Erythroblast (primary cell): ENCODE data around the gene CCNY.

ENCODE experiments used
- DNase-seq, 2 experiments: peaks; one replicate each; lab custom pipeline; 2025; lab: John Stamatoyannopoulos, UW
- GATA1 ChIP-seq: IDR thresholded peaks from 2 replicates; pipeline ENCODE4 v1.6.1; 2011; ENCODE audit warnings: low read depth, mild to moderate bottlenecking, control low read depth, low read length, moderate library complexity
- POLR2A ChIP-seq: IDR thresholded peaks from 2 replicates; pipeline ENCODE4 v1.6.1; 2011; ENCODE audit warnings: mild to moderate bottlenecking, low read length

The CCNY gene

GRCh38 chr10:35438718-35439571, 102.6 kb downstream of the CCNY start:
- DNase-seq, result no peak
- TF ChIP-seq GATA1 (no peak), POLR2A (no peak)

DNA sequence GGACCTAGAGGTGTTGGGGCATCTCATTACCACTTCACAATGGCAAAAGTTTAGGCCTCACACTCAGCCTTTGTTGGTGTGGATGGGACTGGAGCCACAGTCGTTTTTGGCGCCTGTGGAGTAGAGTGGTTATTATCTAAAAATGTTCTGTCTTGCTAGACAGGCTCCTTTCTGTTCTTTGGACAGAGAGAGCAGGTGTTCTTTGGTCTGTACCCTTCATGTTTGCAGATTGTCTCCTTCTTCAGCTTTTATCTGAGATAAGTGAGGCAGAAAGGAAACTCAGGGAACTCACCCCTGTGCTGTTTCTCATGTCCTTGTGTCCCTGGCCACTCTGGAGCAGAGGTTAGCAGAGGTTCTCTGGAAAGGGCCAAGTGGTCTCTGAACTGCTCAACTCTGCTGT, 103.7 kb downstream of the CCNY start:
- DNase-seq, result no peak
- TF ChIP-seq GATA1 (no peak), POLR2A (no peak)

DNA sequence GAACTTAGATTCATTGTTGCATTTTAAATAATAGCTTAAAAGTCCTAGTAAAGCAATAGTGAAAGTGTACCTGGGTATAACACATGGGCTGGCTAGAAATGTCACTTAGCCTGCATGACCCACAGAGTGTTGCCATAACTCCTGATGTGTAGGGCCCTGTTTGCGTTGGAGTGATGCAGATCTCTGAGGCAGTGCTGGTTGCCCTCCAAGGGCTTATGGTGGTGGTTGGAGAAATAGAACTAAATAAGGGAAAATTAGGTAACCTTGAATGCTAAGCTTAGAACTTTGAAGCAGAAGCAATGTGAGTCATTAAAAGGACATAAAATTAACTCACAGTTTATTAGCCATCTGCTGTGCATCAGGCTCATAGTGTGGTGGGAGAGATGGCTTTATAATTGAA, 105.7 kb downstream of the CCNY start:
- TF ChIP-seq POLR2A (no peak), GATA1 (no peak)
- no peak for DNase-seq

- TF ChIP-seq GATA1, result no peak
- no peak for TF ChIP-seq POLR2A
Measured at GRCh38 chr10:35442592-35442991, 106.3 kb downstream of the CCNY start.

GRCh38 chr10:35443858-35444257, 107.5 kb downstream of the CCNY start:
- TF ChIP-seq GATA1 (no peak), POLR2A (no peak)
- no peak for DNase-seq

More at GRCh38 chr10:35442592-35442991, 106.3 kb downstream of the CCNY start:
- DNase-seq, result no peak

DNA sequence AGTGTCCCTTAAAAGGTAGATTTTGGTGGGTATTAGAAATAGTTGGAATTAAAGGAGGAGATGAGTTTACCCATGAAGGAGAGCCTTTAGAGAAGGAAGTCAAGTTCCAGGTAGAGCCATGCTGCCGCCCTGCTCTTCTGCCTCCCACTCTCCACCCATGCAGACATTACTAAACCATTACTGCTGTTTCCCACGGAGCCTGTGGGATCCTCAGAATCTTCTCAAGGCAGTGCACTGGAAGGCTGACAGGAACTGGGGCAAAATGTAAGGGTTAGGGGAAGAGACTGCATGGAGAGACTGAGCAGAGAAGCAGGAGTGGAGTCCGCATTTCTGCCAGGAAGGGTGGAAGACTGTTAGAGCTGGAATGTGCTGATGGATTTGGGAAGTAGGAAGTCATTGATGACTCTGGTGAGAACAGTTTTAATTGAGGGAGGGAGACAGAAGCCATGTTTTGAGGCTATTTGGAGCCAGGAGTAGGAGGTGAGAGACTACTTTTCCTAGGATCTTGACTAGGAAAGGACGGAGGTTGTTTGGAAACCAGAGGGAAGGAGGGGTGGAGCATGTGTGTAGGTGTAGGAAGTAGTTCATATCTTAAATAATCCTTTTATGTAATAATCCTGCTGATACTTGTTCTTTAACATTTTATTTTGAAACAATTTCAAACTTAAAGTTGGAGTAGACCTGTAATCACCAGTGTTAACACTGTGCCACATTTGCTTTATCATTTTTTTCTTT, 109.0 kb downstream of the CCNY start:
- no peak for DNase-seq
- TF ChIP-seq POLR2A (no peak), GATA1 (no peak)

DNA sequence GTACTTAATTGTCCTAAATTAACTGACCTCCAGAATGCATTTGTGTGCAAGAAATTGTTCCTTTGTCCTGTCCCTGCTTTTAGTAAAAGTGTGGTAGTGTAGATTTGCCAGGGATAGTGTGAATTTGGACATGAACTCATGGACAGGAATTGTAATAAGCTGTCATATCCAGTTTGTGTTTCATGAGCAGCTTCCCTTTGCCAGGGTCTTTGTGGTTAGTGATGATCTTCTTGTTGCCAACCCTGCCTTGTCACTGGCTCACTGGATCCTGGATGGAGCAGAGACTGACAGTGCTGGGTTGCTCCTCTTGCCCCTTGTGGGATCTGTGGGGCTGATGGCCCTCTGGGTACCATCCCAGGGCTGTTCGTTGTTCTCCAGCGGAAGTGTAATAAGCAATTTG, 110.1 kb downstream of the CCNY start:
- TF ChIP-seq POLR2A, result no peak
- TF ChIP-seq GATA1, result no peak
- DNase-seq, result no peak

GRCh38 chr10:35447693-35448407, 111.5 kb downstream of the CCNY start:
- TF ChIP-seq GATA1, result no peak
- no peak for TF ChIP-seq POLR2A

DNA sequence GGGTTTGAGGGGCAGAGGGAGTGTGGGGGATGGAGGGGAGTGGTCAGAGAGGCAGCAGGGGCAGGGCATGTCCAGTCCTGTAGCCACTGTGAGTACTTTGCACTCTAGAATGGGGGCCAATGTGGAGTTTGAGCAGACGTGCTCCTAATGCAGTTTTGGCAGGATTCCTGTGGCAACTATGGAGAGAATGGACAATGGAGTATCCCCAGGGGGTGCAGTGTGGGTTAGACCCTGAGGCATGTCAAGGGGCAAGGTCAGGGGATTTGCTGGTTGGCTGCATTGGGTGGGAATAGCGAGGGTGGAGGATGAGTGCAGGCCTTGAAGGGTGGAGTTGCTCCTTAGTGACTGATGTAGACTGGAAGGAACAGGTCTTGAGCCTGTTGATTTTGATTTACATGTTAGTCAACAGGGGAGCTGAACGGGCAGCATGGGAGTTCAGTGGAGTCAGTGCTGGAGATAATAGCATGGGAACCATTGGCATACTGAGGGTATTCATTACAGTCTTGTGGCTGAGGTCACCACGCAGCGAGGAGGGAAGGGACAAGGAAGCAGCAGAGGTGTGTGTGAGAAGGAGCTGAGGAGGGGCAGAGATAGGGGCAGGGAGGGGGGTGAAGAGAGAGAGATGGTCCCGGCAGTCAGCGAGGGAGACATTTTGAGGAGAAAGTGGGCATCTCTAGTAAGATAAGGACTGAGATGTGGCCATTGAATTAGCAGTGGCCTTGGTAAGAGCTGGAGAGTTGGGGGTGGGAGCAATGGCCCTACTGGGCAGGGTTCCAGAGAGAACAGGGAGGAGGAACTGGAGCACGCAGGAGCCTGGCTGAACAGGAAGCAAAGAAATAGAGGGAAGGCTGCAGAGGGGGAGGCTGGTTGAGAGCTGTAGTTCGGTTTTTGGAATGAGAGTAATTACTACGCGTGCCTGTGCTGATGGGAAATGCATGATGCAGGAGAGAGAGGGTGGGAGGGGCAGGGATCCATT, 112.7 kb downstream of the CCNY start:
- DNase-seq, result peak; percentile 7 to 13
- TF ChIP-seq GATA1 (no peak), POLR2A (no peak)

More at GRCh38 chr10:35447693-35448407, 111.5 kb downstream of the CCNY start:
- peak; percentile 22 to 62 for DNase-seq

DNA sequence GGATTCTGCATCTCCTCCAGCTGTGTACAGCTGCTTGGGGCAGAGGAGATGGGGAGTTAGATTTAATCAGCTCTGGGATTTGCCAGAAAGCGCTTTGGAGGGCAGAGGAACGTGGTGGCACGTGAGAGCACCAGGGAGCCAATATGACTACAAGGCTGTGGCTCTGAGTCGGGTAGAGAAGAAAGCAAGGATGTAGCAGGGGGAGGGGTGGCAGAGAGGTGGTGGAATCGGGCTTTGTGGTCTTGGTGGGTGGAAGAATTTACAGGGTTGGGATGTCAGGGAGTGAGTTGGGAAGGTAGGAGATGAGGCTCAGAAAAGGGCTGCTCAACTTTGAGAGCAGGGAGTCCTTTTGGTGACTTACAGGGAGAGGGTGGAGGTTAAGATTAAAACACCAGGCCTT, 113.6 kb downstream of the CCNY start:
- no peak for TF ChIP-seq GATA1
- TF ChIP-seq POLR2A, result no peak
- peak in 1 of 2 experiments; percentile 20 for DNase-seq

DNA sequence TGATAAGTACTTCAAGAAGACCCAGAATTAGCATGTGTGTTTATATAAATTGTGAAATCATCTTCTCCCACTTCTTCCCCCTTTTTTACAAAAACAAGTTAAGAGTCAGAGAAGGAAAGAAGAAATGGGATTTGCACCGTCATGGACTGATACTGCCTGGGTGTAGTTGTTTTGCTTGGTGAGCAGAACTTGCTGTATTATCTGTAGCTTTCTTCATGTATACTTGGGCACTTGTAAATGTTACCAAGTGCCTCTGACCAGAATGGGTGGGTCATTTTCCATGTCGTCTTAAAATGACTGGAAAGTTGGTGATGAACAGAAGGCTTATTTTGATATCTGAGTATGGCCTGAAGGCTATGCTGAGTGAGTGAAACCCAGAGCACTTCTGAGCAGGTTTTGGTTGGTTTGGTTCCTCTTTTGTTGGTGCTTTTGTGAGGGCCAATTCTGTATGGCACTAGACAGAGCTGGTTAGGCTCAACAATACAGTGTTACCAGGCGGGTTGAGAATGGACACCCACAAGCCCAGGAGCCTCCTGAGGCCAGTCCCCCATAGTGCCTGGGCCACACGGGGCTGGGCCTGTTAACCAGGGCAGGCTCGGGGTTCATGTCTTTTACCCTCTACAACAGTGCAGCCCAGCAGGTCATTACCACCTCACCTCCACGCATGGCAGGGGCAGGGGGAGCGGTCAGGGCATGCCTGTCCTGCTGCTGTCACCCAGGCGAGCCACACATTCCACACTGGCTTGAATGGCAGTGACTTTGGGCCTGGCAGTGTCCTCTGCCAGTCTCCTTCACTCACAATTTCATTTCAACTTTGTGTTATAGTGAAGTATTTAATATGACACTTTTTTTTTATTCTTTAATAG, 115.1 kb downstream of the CCNY start:
- peak; percentile 64 for TF ChIP-seq POLR2A
- TF ChIP-seq GATA1, result no peak
- DNase-seq, result peak; percentile 84 to 85

GRCh38 chr10:35452171-35452570, 115.9 kb downstream of the CCNY start:
- DNase-seq, result peak in 1 of 2 experiments; percentile 40
- TF ChIP-seq POLR2A, result no peak
- no peak for TF ChIP-seq GATA1
